ENCODE results near the gene RAMP2.
A peak's percentile ranks its signal among the peaks of the same experiment; 100 is the strongest.
"Not testable (repeated sequence)": the region's sequence is repeated elsewhere in the genome, so short reads cannot be mapped to it uniquely, and the experiment has no call there.

The RAMP2 gene, protein sequence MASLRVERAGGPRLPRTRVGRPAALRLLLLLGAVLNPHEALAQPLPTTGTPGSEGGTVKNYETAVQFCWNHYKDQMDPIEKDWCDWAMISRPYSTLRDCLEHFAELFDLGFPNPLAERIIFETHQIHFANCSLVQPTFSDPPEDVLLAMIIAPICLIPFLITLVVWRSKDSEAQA

DNA sequence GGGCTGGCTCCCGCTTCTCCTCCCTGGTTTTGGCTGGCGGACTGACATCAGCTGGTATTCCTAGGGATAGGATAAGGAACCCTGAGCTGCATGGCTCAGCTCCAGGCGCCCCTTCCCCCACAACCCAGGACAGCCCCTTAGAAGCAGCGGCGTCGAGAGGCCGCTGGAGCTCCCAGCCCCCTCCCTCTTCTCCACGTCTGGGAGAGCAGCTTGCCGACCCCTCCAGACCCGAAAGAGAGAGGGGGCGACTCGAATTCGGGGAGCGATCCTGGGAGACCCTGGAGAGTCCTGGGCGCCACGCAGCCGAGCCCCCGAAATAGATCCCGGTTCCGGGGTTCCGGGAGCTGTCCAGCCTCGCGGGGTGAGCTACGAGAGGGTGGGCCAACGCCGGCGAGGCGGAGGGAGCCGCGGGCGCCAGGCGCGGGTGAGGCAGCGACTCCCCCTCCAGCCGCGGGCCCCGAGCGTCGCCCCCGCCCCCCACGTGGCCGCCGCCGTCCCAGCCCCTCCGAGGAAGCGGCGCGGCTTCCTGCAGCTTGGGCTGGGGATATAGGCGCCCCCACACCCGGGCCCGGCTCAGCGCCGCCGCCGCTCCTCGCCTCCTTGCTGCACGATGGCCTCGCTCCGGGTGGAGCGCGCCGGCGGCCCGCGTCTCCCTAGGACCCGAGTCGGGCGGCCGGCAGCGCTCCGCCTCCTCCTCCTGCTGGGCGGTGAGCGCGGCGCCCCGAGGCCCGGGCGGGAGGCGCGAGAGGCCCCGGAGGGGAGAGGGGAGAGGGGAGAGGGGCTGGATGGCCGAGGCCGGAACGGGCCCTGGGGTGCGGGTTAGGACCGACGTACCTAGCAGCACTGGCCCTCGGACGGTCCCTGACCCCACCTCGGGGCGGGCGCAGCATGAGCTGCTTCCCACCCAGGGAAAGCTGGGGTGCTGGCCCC, at the start of gene RAMP2:
Gene RAMP2 (plus strand): TSS at position 576 of the 930 bp plus-strand sequence. CDS start 35 bp downstream, at position 611.
- H3K4me1 Mint-ChIP-seq (ENCODE audit: low read depth): peaks cover 37% of the 10 kb centered on the region
- H3K27ac Mint-ChIP-seq: no peak within 1 kb of the TSS
- H3K36me3 Mint-ChIP-seq (ENCODE audit: low read depth): no peaks in the 10 kb centered on the region
- no peaks in the 10 kb centered on the region for H3K9me3 Mint-ChIP-seq
- H3K27me3 Mint-ChIP-seq: peaks cover 64% of the 10 kb centered on the region
- intact Hi-C loops (cut with micrococcal nuclease): no loop called here
- H3K4me3 Mint-ChIP-seq: peak within 1 kb of the TSS; percentile 52

DNA sequence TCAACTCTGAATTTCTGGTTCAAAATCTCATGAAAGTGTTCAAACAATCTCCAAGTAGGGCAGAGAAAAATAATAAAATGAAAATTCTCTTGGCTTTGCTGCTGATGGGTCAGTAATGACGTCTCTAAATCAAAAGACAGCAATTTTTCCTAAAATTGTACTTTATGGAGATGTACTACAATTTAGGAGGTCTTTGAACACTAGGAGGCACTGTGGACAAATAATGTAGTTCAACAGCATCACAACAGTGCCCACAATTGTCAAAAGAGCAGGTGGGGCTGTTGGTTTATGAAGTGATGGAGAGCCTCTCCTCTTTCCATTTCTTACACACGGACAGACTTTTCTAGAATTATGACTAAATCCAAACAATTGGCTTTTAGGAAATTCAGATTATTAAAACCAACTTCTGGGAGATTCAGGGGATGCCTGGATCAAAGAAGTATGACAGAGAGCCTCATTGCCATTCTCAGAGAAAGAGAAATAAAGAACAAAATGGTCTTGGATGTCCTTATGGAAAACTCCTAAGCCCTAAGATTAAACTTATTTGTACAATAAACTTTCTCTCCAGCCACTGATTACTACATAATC, 39.9 kb upstream of the RAMP2 start:
- intact Hi-C loops (cut with micrococcal nuclease): loop anchor here (1.0 to 5.0 kb wide), 2 partner anchors 42 to 211 kb away; no protein-coding TSS in a partner anchor
- Mint-ChIP-seq H3K9me3 (no peaks in the 10 kb centered on the region), H3K27me3 (no peaks in the 10 kb centered on the region), H3K27ac (no peak overlapping the region), H3K4me3 (no peak overlapping the region), H3K36me3 (ENCODE audit: low read depth) (peaks cover 97% of the 10 kb centered on the region), H3K4me1 (ENCODE audit: low read depth) (no peaks in the 10 kb centered on the region)

DNA sequence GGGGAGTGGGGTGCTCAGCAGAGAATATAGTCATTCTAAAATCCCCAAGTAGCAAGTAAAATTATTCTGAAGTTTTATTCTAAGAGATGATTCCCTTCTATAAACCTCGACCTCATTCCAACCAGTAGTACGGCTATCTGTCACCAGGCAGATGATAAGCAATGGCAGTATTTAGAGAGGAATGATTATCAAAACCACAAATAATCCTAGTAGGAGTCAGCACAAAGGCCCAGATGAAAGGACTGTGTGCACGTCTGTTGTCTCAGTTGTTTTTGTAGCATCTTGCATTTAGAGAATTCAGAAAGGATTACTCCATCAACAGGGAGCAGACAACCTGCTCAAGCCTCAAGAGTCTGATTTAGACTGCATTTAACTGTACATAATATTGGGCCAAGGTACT, 37.4 kb upstream of the RAMP2 start:
- intact Hi-C loops (cut with micrococcal nuclease): loop anchor here (5.0 kb wide), 1 partner anchor 209 kb away; no protein-coding TSS in a partner anchor
- Mint-ChIP-seq H3K4me3 (no peak overlapping the region), H3K36me3 (ENCODE audit: low read depth) (peaks cover 95% of the 10 kb centered on the region), H3K9me3 (no peaks in the 10 kb centered on the region), H3K27ac (no peak overlapping the region), H3K4me1 (ENCODE audit: low read depth) (no peaks in the 10 kb centered on the region), H3K27me3 (no peaks in the 10 kb centered on the region)

DNA sequence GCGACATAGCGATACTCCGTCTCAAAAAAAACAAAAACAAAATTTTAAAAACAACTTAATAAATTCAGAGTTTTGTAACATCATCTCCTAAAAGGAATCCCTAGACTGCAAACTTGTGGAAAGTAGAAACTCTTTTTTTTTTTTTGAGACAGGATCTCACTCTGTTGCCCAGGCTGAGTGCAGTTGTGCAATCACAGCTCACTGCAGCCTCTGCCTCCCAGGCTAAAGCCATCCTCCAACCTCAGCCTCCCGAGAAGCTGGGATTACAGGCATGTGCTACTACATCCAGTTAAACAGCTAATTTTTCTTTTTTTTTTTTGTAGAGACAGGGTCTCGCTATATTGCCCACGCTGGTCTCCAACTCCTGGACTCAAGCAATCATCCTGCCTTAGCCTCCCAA, 35.9 kb upstream of the RAMP2 start:
- Mint-ChIP-seq H3K27me3 (no peaks in the 10 kb centered on the region), H3K4me1 (ENCODE audit: low read depth) (no peaks in the 10 kb centered on the region), H3K4me3 (no peak overlapping the region), H3K36me3 (ENCODE audit: low read depth) (peaks cover 99% of the 10 kb centered on the region), H3K27ac (no peak overlapping the region), H3K9me3 (no peaks in the 10 kb centered on the region)
- intact Hi-C loops (cut with micrococcal nuclease): no loop called here

DNA sequence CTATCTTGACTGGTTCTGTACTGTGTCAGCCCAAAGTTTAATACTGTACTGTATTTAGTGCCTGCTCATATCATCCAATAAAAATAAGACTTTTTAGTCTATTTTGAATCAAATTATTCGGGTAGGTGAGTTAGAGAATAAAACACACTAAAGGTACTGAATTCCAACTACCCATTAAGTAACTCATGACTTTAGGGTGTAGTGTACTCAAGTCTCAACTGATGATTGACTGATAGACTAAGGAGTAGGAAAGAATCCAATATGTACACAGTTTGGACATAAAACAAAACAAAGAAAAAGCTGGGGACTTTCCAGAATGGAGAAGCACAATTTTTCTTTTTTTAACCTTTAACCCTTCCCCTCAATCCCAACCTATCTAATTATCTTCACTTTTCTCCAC, 20.3 kb upstream of the RAMP2 start:
- Mint-ChIP-seq H3K36me3 (ENCODE audit: low read depth) (peaks cover 11% of the 10 kb centered on the region), H3K4me1 (ENCODE audit: low read depth) (peaks cover 16% of the 10 kb centered on the region), H3K27ac (no peak overlapping the region), H3K4me3 (no peak overlapping the region), H3K9me3 (no peaks in the 10 kb centered on the region), H3K27me3 (peaks cover 6% of the 10 kb centered on the region)
- intact Hi-C loops (cut with micrococcal nuclease): no loop called here

DNA sequence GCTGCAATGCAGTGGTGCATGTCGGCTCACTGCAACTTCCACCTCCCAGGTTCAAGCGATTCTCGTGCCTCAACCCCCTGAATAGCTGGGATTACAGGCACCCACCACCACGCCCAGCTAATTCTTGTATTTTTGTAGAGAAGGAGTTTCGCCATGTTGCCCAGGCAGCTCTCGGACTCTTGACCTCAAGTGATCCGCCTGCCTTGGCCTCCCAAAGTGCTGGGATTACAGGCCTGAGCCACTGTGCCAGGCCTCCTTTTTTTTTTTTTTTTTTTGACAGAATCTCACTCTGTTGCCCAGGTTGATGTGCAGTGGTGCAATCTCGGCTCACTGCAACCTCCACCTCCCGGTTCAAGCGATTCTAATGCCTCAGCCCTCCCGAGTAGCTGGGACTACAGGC, 18.1 kb upstream of the RAMP2 start:
- Mint-ChIP-seq H3K36me3 (ENCODE audit: low read depth) (peaks cover 11% of the 10 kb centered on the region), H3K4me1 (ENCODE audit: low read depth) (peaks cover 16% of the 10 kb centered on the region), H3K27me3 (peaks cover 20% of the 10 kb centered on the region)
- H3K27ac Mint-ChIP-seq; H3K4me3 Mint-ChIP-seq; intact Hi-C loops (cut with micrococcal nuclease); H3K9me3 Mint-ChIP-seq: not testable (repeated sequence)

DNA sequence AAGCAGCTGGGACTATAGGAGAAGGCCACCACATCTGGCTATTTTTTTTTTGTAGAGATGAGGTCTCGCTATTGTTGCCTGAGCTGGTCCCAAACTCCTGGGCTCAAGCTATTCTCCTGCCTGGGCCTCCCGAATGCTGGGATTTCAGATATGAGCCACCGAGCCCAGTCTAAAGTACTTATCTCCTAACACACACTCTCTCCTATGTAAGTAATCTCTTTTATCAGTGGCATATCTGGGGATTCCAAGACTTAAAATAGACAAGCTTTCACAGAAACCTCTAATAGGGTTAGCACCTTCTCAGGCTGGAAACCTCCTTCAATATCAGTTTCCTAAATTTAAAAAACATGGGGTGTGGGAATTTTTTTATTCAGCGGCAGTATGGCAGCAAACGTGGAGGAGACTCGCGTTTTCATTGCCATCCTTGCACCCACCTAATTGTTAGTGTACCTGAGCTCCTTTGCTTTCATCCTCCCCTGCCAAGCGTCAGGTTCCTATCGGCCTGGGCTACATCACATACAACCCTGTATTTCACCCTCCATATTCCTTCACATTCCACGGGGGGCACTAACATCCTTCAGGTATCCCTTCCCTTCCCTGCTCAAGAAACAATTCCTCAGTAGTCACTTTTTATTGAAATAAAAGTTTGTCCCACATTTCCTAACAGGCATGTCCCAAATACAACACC, 17.3 kb upstream of the RAMP2 start:
- intact Hi-C loops (cut with micrococcal nuclease): no loop called here
- no peaks in the 10 kb centered on the region for H3K9me3 Mint-ChIP-seq
- H3K27me3 Mint-ChIP-seq: peaks cover 26% of the 10 kb centered on the region
- peak overlapping the region; percentile 76 for H3K27ac Mint-ChIP-seq
- peaks cover 11% of the 10 kb centered on the region for H3K36me3 Mint-ChIP-seq (ENCODE audit: low read depth)
- peaks cover 16% of the 10 kb centered on the region for H3K4me1 Mint-ChIP-seq (ENCODE audit: low read depth)
- peak overlapping the region; percentile 82 for H3K4me3 Mint-ChIP-seq

DNA sequence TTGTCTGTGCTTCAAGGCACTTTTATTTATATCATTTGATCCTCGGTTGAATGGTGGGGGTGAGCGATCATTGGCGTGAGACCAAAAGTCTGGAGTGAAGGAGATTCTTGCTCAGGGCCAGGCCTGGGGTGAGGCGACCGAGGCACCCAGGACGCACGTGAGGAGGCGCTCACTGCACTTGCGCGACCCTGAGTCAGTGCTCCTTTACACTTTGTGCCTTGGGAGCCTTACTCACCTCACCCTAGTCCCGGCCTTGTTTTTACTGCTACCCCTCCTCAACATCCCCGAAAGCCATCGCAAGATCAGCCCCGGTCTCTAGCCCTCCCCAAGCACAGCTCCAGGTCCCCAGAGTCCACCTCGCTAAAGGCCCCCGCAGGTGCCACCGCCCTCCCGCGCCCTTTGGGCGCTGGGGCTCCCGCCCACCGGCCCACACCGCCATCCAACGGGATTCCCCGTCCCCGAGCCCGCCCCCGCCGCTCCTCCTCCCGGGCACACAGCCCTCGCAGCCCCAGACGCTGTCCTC, 16.7 kb upstream of the RAMP2 start:
- intact Hi-C loops (cut with micrococcal nuclease): no loop called here
- Mint-ChIP-seq H3K4me3 (peak overlapping the region; percentile 82), H3K27me3 (peaks cover 30% of the 10 kb centered on the region), H3K9me3 (no peaks in the 10 kb centered on the region), H3K4me1 (ENCODE audit: low read depth) (peaks cover 16% of the 10 kb centered on the region), H3K36me3 (ENCODE audit: low read depth) (peaks cover 11% of the 10 kb centered on the region), H3K27ac (peak overlapping the region; percentile 76)

DNA sequence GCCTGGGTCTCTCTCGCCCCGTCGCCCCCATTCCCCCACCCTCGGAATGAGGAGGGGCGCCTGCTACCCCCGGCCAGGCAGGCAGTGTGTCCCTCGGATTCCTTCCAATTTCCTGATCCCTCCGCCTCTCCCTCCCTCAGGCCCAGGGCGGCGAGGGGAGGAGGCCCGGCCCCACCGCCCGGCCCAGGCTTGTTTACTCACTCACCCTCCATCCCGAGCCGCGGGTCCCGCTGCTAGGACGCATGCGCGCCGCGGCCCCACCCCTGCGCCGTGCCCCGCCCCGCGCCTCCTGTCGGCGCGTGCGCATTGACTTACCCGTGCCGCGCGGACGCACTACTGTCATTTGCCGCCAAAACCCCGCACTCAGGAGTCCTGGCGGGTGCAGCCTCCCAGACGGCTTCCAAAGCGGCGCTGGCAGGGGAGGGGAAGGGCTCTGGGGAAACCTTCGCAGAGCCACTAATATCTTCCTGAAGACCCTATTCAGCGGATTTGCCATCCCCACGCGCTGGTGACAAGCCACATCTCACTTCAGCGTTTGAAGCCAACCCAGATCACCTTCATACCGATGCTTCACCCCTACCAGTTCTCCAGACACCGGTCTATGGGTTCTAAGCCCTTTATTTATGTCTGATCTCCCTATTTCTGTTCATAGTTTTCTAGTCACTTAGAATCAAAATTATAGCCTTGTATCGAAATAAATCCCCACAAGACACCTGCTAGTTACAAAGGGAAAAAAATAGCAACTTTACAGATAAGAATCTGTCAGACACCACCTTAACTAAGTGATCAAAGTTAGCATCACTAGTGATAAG, 16.0 kb upstream of the RAMP2 start, which contains the start of gene EZH1:
Gene EZH1 (minus strand): TSS at position 235 of the 812 bp plus-strand sequence. CDS start 16,099 bp downstream, outside the sequence.
- H3K4me3 Mint-ChIP-seq: peak within 1 kb of the TSS; percentile 82
- peaks cover 16% of the 10 kb centered on the region for H3K4me1 Mint-ChIP-seq (ENCODE audit: low read depth)
- peaks cover 32% of the 10 kb centered on the region for H3K27me3 Mint-ChIP-seq
- H3K27ac Mint-ChIP-seq: peak within 1 kb of the TSS; percentile 76
- H3K9me3 Mint-ChIP-seq: no peaks in the 10 kb centered on the region
- intact Hi-C loops (cut with micrococcal nuclease): no loop called here
- H3K36me3 Mint-ChIP-seq (ENCODE audit: low read depth): peaks cover 11% of the 10 kb centered on the region

DNA sequence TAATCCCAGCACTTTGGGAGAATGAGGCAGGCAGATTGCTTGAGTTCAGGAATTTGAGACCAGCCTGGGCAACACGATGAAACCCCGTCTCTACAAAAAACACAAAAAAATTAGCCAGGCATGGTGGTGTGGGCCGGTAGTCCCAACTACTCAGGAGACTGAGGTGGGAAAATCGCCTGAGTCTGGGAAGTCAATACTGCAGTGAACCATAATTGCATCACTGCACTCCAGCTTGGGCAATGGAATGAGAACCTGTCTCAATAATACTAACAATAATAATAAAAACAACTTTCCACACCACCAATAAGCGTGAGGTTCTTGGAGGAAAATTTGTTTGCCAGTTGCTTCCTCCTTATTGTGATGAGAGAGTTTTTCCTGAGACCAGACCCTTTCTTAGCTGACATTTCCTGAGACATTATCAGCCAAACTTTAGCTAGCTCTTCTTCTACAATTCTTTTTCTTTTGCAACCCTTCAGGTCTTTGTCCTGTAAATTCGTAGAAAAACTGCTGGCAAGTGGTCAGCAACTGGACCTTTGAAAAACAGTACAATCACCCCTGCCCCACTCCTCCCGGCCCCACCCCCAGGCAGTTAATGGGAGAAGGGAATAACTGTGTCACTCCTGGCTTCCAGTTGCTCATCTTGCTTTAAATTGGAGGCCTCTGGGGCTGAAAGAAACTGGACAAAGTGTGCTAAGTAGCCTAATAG, 12.7 kb upstream of the RAMP2 start:
- Mint-ChIP-seq H3K27me3 (peaks cover 38% of the 10 kb centered on the region), H3K27ac (no peak overlapping the region), H3K4me3 (no peak overlapping the region), H3K9me3 (no peaks in the 10 kb centered on the region), H3K4me1 (ENCODE audit: low read depth) (peaks cover 22% of the 10 kb centered on the region), H3K36me3 (ENCODE audit: low read depth) (peaks cover 6% of the 10 kb centered on the region)
- intact Hi-C loops (cut with micrococcal nuclease): no loop called here

DNA sequence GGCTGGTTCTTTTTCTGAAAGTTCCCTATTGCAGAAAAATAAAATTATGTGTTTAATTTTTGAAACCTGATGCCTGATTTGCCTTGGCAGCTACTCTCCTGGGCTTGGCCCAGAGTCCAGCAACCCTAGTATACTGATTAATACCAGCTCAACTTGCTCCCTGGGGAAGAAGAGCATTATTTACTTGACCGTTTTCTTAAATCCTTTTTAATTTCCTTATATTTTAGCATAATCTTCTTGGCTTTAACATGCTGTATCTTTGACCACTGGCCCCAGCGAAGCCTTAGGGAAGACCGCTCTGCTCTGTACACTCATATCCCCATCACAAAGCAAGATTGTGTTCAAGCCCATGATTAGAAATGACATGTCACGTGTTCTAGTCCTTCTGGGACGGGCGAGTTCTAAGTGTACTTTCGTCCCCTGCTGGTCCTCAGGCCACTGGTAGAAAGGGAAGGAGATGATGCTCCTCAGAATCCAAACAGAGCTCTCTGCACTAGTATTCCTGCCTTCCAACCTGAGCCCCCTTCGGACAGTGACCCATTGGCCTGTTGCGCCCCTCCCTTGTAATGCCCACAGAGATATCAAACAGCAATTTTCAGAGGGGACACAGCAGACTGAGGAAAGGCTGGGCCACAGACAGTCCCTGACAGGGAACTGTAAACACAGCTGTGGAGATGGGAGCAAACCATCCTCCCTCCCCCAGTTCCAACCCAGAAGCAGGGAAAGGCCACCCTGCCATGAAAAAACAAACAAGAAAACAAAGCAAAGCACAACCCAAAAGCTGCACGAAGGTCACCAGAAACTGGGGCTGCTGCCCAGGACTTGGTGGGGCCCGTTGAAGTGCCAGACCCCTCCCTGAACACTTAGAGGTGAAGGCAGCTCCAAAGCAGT, 11.9 kb upstream of the RAMP2 start:
- Mint-ChIP-seq H3K9me3 (no peaks in the 10 kb centered on the region), H3K4me1 (ENCODE audit: low read depth) (peaks cover 15% of the 10 kb centered on the region), H3K36me3 (ENCODE audit: low read depth) (peaks cover 6% of the 10 kb centered on the region), H3K27ac (no peak overlapping the region), H3K27me3 (peaks cover 45% of the 10 kb centered on the region), H3K4me3 (no peak overlapping the region)
- intact Hi-C loops (cut with micrococcal nuclease): no loop called here

Data from dendritic cell treated with granulocyte-macrophage colony-stimulating factor and Interleukin-4, amounts not matched to agents 40 ng/mL and 50 ng/mL, for 4 days (primary cell).